DOHH2 (cell line): Measurements from ENCODE around the gene IGFL1.
"Not testable (repeated sequence)": the region's sequence is repeated elsewhere in the genome, so short reads cannot be mapped to it uniquely, and the experiment has no call there.

Experiments
- H3F3A ChIP-seq: fragments of 200-600 bp; sonication (generic), shearing (Covaris generic); 2 replicates; pipeline ENCODE4 v1.6.0; 2016; ENCODE audit warnings: antibody characterized with exemption, mild to moderate bottlenecking; ENCODE audit not compliant: control insufficient read depth, insufficient read depth
- H3K27ac ChIP-seq: fragments of 200-600 bp; sonication (generic); 2 replicates; pipeline ENCODE4 v1.5.1; 2014; ENCODE audit warnings: low read depth, mild to moderate bottlenecking, low read length, moderate library complexity
- H3K27me3 ChIP-seq: fragments of 200-600 bp; sonication (generic); 2 replicates; pipeline ENCODE4 v1.6.1; 2014; ENCODE audit warnings: mild to moderate bottlenecking, low read length, mixed read lengths; ENCODE audit not compliant: control insufficient read depth
- H3K36me3 ChIP-seq: fragments of 200-600 bp; sonication (generic); 2 replicates; pipeline ENCODE4 v1.6.1; 2014; ENCODE audit warnings: mild to moderate bottlenecking, low read length, moderate library complexity, mixed read lengths; ENCODE audit not compliant: control insufficient read depth
- H3K4me1 ChIP-seq: fragments of 200-600 bp; sonication (generic); 2 replicates; pipeline ENCODE4 v1.6.1; 2014; ENCODE audit warnings: mild to moderate bottlenecking, low read length, mixed read lengths; ENCODE audit not compliant: control insufficient read depth
- H3K4me2 ChIP-seq: fragments of 200-600 bp; sonication (generic); 2 replicates; pipeline ENCODE4 v1.6.0; 2014; ENCODE audit warnings: mild to moderate bottlenecking, low read length, moderate library complexity
- H3K4me3 ChIP-seq: fragments of 200-600 bp; sonication (generic); 2 replicates; pipeline ENCODE4 v1.5.1; 2014; ENCODE audit warnings: mild to moderate bottlenecking, low read length, mixed read lengths
- H3K79me2 ChIP-seq: fragments of 200-600 bp; sonication (generic); 2 replicates; pipeline ENCODE4 v1.6.1; 2014; ENCODE audit warnings: mild to moderate bottlenecking, low read length, mixed read lengths; ENCODE audit not compliant: control insufficient read depth
- H3K9me2 ChIP-seq: fragments of 200-600 bp; sonication (generic); replicated peaks from 2 replicates; pipeline ENCODE4 v1.6.1; 2014; ENCODE audit warnings: mild to moderate bottlenecking, low read length, mixed read lengths; ENCODE audit not compliant: control insufficient read depth
- H3K9me3 ChIP-seq: fragments of 200-600 bp; sonication (generic); 2 replicates; pipeline ENCODE4 v1.6.1; 2014; ENCODE audit warnings: antibody characterized with exemption, low read length, mixed read lengths; ENCODE audit not compliant: control insufficient read depth, insufficient read depth
- H4K20me1 ChIP-seq: fragments of 200-600 bp; sonication (generic); 2 replicates; pipeline ENCODE4 v1.6.0; 2014; ENCODE audit warnings: low read depth, mild to moderate bottlenecking, antibody characterized with exemption, low read length, moderate library complexity; ENCODE audit not compliant: control insufficient read depth, insufficient read depth
- CTCF ChIP-seq: fragments of 200-600 bp; sonication (generic); IDR thresholded peaks from one replicate; pipeline ENCODE4 v1.5.1; 2014; ENCODE audit warnings: antibody characterized with exemption, mild to moderate bottlenecking, low read depth, low read length; ENCODE audit not compliant: poor library complexity, severe bottlenecking
- EZH2phosphoT487 ChIP-seq: fragments of 200-600 bp; sonication (generic); IDR thresholded peaks from 2 replicates; pipeline ENCODE4 v1.6.1; 2017; ENCODE audit warnings: borderline replicate concordance, mild to moderate bottlenecking, antibody characterized with exemption, low read length, moderate library complexity, mixed read lengths

Gene IGFL1

GRCh38 chr19:46220038-46220615 is 9.4 kb upstream of the IGFL1 start:
- H3K27me3 ChIP-seq, result no peaks in the 10 kb centered on the region
- H4K20me1 ChIP-seq, result no peaks in the 10 kb centered on the region
- H3K27ac ChIP-seq, result no peak overlapping the region
- no peaks in the 10 kb centered on the region for H3K4me1 ChIP-seq
- no peaks in the 10 kb centered on the region for H3K36me3 ChIP-seq
- no peaks in the 10 kb centered on the region for H3F3A ChIP-seq
- H3K4me2 ChIP-seq, result no peak overlapping the region
- H3K9me2 ChIP-seq, result no peaks in the 10 kb centered on the region
- TF ChIP-seq EZH2phosphoT487 (no peak), CTCF (no peak)
- no peaks in the 10 kb centered on the region for H3K9me3 ChIP-seq
- H3K79me2 ChIP-seq, result no peaks in the 10 kb centered on the region
- no peak overlapping the region for H3K4me3 ChIP-seq

GRCh38 chr19:46221152-46221551 is 8.4 kb upstream of the IGFL1 start:
- no peaks in the 10 kb centered on the region for H3K36me3 ChIP-seq
- no peak overlapping the region for H3K4me3 ChIP-seq
- no peaks in the 10 kb centered on the region for H3K27me3 ChIP-seq
- no peaks in the 10 kb centered on the region for H4K20me1 ChIP-seq
- no peaks in the 10 kb centered on the region for H3F3A ChIP-seq
- no peak overlapping the region for H3K27ac ChIP-seq
- H3K9me3 ChIP-seq, result no peaks in the 10 kb centered on the region
- H3K4me1 ChIP-seq, result no peaks in the 10 kb centered on the region
- no peaks in the 10 kb centered on the region for H3K9me2 ChIP-seq
- H3K79me2 ChIP-seq, result no peaks in the 10 kb centered on the region
- no peak for TF ChIP-seq EZH2phosphoT487
- no peak for TF ChIP-seq CTCF
- no peak overlapping the region for H3K4me2 ChIP-seq

GRCh38 chr19:46221981-46222610 is 7.4 kb upstream of the IGFL1 start:
- Histone ChIP-seq H3K4me2 (no peak overlapping the region), H3K4me3 (no peak overlapping the region), H4K20me1 (no peaks in the 10 kb centered on the region), H3K27ac (no peak overlapping the region), H3K79me2 (no peaks in the 10 kb centered on the region), H3K36me3 (no peaks in the 10 kb centered on the region), H3K27me3 (no peaks in the 10 kb centered on the region), H3K4me1 (no peaks in the 10 kb centered on the region), H3K9me3 (no peaks in the 10 kb centered on the region), H3K9me2 (no peaks in the 10 kb centered on the region), H3F3A (no peaks in the 10 kb centered on the region)
- no peak for TF ChIP-seq CTCF
- no peak for TF ChIP-seq EZH2phosphoT487

GRCh38 chr19:46223787-46224186 is 5.8 kb upstream of the IGFL1 start:
- not testable (repeated sequence) for H3F3A ChIP-seq, H3K79me2 ChIP-seq, H3K4me1 ChIP-seq, H3K9me3 ChIP-seq, H3K4me3 ChIP-seq, H3K27me3 ChIP-seq, H3K9me2 ChIP-seq, H3K4me2 ChIP-seq, H3K27ac ChIP-seq, H3K36me3 ChIP-seq, H4K20me1 ChIP-seq
